HG03039 (cell line): Measurements from ENCODE around the gene GATC.
"Not testable (repeated sequence)": the region's sequence is repeated elsewhere in the genome, so short reads cannot be mapped to it uniquely, and the experiment has no call there.

Experiments used
- ATAC-seq: cut with Tn5 transposase; IDR thresholded peaks from one replicate; pipeline ENCODE4 v1.9.1; 2021; ENCODE audit warnings: mild to moderate bottlenecking, moderate library complexity; ENCODE audit not compliant: unreplicated experiment

The GATC gene

DNA sequence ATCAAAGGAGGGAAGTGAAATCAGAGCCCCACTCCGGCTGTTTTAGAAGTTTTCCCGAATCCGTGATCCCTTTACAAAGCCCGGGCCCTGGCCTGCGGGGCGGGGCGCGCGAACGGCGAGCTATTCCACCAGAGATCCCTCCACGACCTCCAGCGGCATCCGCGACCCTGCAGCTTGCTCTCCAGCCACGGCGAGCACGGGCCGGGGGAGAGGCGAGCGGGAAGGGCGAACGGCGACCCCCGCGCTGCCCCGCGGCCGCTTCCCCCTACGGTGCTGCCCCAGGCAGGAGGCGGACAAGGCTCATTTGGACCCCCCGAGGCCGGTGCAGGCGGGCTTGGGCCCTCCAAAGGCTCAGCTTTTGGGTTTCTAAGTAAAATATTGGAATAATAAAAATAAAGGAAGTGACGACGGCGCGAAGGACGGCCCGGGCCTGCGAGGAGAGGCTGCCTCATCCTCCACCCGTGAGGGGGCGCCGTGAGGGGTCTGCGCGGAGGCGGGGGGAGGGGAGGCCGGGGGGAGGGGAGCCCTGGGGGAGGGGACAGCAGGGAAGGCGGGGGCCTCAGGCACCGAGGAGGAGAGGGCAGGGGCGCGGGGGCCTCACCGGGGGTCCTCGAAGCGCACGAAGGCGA, 22.7 kb downstream of the GATC start:
- peak; percentile 17 for ATAC-seq

DNA sequence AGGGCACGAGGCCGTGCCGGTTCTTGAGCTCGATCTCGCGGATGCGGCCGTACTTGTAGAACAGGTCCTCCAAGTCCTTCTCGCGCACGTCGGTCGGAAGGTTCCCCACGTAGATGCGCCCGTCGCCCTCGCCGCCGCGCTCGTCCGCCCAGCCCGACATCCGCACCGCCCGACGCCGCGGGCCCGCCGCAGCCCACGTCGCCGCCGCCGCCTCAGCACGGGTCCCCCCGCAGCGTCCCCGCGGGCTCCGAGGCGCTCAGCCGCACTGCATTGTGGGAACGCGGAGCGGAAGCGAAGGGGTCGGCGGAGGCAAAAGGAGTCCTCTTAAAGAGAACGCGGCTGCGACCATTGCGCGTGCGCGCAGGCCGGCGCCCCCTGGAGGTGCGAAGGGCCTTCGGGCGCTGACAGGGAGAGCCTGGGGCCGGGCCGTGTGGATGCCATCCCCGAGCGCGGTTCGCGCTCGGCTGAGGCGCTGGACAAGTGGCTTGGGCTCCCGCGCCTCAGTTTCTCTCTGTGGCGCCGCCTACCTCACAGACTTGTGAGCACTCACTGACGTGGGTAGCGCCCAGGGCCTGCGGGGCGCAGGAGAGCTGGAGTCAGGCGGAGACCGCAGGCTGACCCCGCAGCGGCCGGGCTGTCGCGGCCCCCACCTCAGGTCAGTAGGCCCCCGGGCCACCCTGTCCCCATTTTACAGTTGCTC, 23.4 kb downstream of the GATC start, which contains the start of gene SRSF9:
Gene SRSF9 (minus strand): TSS at position 299 of the 700 bp plus-strand sequence. CDS start 139 bp downstream, at position 160.
- peak; percentile 79 for ATAC-seq

DNA sequence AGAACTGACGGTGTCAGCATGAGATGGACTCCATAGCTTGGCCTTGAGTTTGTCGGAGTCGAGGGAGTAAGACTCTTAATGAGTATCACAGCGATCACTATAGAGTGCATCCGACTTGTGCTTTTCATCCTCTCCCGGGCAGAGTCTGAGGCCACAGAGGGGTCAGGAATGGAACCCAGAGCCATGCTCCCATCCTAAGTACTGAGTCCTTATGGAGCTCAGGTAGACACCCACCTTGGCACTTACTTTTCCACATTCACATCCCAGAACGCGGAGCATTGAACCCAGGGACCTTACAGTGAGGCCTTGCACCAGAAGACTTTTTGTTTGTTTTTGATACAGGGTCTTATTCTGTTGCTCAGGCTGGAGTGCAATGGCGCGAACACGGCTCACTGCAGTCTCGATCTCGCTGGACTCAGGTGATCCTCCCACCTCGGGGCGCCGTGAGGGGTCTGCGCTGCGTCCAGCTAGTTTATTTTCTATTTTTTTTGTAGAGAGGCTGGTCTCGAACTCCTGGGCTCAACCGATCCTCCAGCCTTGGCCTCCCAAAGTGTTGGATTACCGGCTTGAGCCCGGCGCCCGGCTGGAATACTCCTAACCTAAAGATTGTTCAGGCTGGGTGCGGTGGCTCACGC, 24.0 kb downstream of the GATC start:
- ATAC-seq = no peak

DNA sequence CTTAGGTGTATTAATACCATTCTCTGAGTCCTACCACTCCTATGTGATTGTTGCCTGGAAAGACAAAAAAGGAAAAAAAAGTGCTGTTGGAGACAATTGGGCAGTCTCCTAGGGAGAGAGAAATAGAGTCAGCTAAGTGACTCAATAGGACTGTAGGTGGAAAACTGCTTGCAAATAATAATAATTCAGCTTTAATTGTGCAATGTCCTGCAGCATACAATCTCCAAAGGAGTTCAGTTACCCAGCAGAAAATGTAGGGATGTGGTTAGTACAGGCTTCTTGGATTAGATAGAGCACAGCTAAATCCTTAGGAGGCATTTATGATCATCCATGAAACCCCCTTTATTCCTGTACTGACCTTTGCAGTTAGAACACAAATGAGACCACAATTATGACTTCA, 26.3 kb downstream of the GATC start:
- ATAC-seq = no peak

DNA sequence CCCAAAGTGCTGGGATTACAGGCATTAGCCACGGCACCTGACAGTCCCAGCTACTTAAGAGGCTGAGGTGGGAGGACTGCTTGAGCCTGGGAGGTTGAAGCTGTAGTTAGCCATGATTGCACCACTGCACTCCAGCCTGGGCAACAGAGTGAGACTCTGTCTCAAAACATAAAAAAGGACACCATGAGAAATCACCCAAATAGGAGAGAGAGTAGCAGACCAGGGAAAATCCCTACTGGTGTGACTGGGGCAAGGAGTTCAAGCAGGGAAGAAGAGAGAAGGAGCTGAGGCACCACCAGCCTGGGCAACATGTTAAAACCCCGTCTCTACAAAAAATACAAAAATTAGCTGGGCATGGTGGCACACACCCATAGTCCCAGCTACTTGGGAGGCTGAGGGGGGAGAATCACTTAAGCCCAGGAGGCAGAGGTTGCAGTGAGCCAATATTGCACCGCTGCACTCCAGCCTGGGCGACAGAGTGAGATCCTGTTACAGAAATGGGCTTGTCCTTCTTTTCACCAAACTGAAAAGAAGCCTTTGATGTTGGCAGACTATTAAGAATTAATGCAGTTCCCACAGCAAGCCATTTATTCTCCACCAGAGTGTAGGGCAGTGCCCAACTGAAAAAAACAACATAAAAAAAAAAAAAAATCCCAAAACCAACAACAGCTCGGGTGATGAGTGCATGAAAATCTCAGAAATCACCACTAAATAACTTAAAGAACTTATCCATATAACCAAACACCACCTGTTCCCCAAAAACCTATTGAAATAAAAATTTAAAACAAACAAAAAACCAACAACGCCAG, 27.8 kb downstream of the GATC start:
- no peak for ATAC-seq

DNA sequence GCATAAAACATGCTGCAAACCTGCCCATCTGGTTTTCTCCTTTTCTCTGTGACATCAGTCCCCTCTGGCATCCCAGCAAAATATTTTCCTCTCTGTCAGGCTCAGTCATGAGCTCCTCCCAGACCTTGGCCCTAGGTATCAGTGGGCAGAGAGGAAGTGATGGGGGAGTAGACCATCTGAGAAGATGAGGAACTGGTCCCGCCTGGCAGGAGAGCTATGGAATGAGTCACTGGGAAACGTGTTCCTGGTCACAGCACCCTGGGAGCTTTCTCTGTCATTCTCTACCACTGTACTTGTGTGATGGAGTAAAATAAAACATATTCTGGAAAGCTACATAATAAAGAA, 28.3 kb downstream of the GATC start:
- ATAC-seq = no peak

DNA sequence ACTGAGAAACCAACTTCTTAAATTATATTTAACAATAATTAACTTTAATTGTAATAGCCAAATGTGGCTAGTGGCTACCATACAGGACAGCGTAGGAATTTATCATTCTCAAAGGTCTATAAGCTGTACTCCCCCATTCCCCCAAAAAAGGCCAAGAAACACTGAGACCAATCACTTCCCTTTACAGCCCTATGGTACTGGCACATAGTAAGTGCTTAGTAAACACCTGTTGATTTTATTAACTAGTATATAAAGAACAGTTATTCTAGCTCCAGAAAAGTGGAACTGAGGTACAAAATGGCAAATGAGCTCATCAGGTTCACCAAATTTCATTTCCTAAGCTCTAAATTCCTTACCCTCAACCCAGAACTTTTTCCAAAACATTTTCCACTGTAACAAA, 29.4 kb downstream of the GATC start:
- ATAC-seq = no peak

DNA sequence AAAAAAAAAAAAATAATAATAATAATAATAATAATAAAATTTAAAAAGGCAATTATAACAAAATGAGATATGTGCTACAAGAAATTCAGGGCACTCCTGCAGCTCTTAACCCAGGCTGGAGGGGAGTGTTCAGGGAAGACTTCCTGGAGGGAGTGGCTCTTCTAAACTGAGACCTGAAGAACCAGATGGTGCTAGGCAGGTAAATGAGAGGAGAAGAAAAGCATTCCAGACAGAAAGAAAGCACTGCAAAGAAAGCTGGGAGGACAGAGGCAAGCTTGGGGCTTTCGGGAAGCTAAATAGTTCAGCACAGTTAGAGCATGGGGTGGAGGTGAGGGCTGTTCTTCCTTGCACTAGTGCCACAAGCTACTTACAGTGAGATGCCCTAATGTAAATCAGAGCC, 33.2 kb downstream of the GATC start:
- no peak for ATAC-seq

DNA sequence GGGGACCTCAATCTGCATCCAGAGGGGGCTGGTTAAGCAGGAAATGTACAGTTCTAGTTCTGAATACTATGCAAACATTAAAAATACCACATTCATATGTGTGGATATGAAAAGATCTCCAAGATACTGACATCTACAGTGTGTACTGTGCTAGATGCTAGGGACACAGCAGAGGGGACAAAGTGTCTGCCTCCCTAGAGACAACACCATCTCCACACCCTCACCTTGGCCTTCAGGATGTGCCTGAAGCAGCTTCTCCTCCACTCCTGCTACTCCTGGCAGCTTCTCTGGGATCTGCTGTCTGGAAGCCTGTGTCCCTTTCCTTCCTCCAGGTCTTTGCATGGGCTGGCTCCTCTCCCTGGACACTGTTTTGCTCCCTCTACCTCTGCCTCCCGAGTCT, 34.0 kb downstream of the GATC start:
- ATAC-seq = no peak

DNA sequence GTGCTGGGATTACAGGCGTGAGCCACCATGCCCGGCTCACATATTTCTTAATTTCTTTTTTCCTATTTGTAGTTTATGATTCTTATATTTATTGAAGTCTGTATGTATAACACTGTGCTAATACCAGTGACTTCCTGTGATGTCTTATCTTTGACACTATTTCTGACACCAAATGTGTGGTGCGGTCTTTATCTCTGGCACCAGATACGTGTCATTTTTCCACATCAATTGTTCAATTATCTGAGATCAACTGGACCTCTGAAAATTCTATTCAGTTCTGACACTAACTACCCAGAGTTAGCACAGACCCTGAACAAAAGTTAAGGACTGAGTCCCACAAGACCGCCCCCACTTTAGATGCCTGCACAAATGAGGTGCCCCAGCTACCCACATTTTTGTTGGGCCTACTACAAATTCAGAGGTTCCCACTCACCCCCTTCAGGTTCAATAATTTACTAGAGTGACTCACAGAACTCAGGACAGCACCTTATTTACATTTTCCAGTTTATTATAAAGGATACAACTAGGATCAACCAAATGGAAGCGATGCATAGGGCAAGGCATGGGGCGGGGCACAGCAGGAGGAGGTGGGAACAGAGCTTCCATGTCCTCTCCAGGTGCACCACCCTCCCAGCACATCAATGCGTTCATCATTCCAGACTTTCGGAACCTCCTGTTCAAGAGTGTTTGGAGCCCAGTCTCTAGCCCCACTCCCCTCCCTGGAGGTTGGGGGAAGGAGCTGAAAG, 35.0 kb downstream of the GATC start:
- ATAC-seq = no peak

DNA sequence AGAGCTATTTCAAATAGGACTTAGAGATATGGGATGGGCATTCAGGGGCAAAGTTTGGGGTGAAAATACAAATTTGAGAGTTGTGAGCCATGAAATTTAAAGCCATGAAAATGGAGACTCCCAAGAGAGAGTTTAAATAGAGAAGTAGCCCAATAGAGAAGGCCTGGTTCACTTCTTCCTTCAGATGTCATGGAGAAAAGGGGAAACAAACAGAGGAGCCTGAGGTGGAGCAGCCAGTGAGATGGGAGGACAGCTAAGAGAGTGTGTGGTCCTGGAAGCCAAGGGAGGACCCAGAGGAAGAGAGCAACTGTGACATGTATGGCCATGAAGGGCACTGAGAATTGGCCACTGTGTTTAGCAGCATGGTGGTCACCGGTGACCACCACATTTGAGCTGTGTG, 37.4 kb downstream of the GATC start:
- ATAC-seq = no peak

DNA sequence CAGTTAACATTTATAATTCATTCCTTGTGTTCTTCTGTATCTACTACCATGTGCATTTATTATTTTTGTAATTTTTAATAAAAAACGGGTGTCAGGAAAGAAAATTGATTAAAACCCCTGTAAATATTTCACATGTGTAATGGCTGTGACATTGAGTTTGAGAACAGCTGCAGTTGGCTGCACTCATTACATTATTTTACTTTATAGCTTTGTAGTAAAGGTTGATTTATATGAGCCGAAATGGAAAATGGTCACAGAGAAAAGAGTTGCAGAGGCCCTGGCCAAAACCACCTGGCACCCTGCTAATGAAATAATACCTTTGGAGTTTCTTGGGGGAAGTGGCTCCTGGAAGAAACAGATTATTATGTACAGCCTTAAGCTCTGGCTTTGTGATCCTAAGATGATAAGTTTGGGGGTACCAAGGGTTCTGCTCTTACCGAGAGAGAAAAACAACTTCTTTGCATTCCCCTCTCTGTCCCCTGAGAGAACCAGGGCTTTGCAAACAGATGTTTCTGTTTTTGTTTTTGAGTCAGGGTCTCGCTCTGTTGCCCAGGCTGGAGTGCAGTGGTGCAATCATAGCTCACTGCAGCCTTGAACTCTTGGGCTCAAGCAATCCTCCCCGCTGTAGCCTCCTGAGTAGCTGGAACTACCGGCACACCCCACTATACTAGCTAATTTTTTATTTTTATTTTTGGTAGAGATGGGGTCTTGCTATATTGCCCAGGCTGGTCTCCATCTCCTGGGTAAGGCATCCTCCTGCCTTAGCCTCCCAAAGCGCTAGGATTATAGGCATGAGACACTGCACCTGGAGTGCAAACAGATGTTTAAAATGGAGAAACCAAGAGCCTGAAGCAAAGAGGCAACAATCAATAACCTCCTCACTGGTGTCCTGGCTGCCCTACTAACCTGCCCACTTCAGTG, 40.0 kb downstream of the GATC start:
- no peak for ATAC-seq

DNA sequence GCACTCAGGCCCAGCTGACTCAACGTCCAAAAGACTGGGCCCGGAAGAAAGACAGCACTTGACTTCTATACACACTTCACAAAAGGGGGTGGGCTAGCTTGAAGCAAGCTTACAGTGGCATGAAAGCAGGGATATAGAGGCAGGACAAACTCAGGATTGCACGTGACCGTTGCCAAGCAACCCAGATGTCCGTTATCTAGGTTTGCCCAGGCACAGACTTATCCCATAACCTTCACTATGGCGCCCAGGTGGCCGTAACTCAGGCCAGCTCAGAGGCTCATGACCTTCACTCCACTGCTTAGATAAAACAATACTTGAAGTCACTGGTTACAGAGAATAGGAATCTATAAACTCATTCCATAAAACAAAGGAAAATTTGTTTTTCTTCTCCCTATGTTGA, 41.3 kb downstream of the GATC start:
- not testable (repeated sequence) for ATAC-seq

DNA sequence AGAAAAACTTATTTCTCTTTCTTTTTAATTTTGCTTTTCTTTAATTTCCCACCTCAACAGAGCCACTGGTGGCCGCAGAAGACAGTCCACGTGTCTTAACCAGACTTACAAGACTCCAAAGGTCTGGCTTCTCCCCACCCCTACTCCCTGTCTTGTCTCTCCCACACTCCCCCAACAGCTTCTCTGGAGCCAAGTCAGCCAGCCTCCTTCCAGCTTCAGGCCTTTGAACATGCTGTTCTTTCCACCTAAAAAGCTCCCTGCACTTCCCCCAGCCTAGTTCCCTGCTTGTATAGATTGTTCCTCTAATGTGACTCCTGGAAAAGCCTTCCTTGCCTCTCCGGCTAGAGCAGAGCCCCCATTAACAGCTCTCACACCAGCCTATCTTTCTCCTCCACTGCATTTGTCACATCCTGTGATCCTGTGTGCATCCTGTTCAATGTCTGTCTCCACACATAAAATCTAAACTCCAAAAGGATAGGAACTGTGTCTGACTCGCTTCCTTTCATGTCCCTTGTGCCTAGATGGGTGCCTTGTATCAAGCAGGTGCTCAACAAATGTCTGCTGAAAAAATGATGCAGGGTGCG, 41.9 kb downstream of the GATC start:
- no peak for ATAC-seq

DNA sequence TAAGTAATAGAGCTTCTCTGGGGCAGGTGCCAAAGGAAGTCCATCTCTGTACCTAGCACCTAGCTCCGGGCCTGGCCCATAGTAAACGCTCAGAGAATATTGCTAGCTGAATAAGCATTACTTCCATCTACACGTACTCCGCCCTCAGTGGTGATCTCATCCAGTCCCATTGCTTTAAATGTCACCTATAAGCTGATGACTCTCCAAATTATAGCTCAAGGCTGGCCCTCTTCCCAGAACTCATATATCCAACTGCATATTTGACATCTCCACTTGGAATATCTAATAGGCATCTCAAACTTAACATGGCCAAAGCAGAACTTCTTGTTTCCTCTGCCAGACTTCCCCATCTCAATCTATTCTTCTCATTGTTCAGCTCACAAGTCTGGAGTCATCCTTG, 42.8 kb downstream of the GATC start:
- no peak for ATAC-seq

DNA sequence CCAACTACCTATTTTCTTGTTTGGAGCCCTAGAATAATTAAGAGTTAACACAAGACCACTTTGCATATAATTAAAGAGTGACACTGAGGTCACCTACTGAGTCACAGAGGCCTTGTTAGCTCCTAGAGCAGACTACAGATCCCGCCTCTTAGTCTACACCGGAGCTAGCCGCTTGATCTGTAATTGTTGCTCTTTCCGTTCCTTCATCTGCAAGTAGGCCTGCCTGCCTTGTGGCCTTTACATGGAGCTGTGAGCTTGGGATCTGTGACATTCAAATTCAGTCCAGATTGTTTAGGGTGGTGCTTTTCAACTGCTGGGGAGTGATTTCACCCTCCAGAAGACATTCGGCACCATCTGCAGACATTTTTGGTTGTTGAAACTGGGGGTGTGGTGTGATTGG, 44.1 kb downstream of the GATC start:
- no peak for ATAC-seq

DNA sequence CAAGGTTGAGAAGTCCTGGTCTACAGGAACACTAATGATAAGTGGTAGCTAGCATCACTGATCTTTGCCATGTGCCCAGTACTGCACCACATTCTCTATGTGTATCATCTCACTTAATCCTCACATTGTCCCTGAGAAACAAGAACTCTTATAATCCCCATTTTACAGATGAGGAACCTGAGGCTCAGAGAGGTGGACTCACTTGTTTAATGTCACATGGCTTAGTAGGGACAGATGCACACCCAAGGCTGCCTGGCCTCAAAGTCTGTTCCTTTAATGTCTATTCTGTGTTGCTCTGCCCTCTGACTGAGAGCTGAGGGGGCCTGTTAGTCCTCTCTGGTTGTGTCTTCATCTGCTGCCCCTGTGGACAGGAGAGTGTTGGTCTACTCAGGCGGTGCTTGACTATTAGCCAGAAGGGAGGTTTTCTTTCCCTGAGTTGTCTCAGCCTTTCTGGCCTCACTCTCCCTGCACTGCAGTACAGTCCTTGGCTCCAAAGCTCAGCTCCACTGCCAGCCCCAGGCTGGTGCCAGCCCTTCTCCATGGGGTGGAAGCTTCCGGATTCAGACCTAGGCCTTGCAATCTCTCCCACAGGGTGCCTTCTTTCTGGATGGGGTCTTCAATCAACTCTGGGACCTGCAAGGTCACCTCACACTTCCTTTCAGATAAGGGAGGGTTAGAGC, 44.7 kb downstream of the GATC start:
- ATAC-seq = no peak

DNA sequence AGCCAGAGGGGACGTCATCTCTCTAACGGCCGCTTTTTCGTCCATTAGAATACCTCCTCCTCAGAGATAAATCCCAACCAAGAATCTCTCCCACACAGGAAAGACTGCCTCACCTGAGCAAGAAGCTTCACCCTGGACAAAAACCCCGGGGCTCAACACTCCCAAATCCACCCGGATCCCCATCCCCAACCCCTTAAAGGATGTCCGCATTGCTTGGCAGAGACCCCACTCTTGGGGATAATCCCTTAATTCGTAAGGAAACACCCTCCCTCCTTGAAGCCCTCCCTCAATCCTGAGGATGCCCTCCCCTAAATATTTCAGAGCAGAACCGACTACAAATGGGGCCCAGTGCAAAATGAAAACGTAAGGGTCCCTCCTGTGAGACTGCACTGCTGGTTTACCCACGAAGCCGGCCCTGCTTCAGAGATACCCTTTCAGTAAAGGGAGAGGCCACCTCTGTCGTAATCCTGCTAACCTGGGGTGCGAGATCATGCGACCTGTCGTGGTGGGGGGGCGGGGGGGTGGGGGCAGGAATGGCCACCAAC, 49.0 kb downstream of the GATC start:
- ATAC-seq = peak; percentile 20
